ENCODE results near the gene RTN4IP1.

Gene RTN4IP1

GRCh38 chr6:106540907-106541306 lies 88.4 kb downstream of the RTN4IP1 start:
- no peak for DNase-seq

GRCh38 chr6:106540432-106540831 lies 88.9 kb downstream of the RTN4IP1 start:
- DNase-seq = no peak

GRCh38 chr6:106539936-106540335 lies 89.4 kb downstream of the RTN4IP1 start:
- no peak for DNase-seq

GRCh38 chr6:106538145-106538544 lies 91.2 kb downstream of the RTN4IP1 start:
- no peak for DNase-seq

GRCh38 chr6:106537662-106538061 lies 91.6 kb downstream of the RTN4IP1 start:
- DNase-seq = no peak

- no peak for DNase-seq
These were observed 92.4 kb downstream of the RTN4IP1 start for GRCh38 chr6:106536851-106537250.

- no peak for DNase-seq
These were observed 92.9 kb downstream of the RTN4IP1 start for GRCh38 chr6:106536357-106536756.

GRCh38 chr6:106535012-106535411 lies 94.3 kb downstream of the RTN4IP1 start:
- no peak for DNase-seq

- peak; percentile 69 for DNase-seq
These were observed 94.7 kb downstream of the RTN4IP1 start for GRCh38 chr6:106534564-106534982.

GRCh38 chr6:106534004-106534403 lies 95.3 kb downstream of the RTN4IP1 start:
- no peak for DNase-seq

GRCh38 chr6:106533054-106533453 lies 96.2 kb downstream of the RTN4IP1 start:
- no peak for DNase-seq

GRCh38 chr6:106530502-106530901 lies 98.8 kb downstream of the RTN4IP1 start:
- DNase-seq = no peak

- no peak for DNase-seq
These were observed 99.3 kb downstream of the RTN4IP1 start for GRCh38 chr6:106530026-106530425.

- no peak for DNase-seq
These were observed 99.9 kb downstream of the RTN4IP1 start for GRCh38 chr6:106529438-106529837.

GRCh38 chr6:106528521-106528920 lies 100.8 kb downstream of the RTN4IP1 start:
- DNase-seq = no peak

GRCh38 chr6:106527979-106528378 lies 101.3 kb downstream of the RTN4IP1 start:
- DNase-seq = no peak

- DNase-seq = no peak
These were observed 102.2 kb downstream of the RTN4IP1 start for GRCh38 chr6:106527117-106527516.

- no peak for DNase-seq
These were observed 103.4 kb downstream of the RTN4IP1 start for GRCh38 chr6:106525882-106526275.

GRCh38 chr6:106525107-106525881 lies 104.0 kb downstream of the RTN4IP1 start:
- DNase-seq = no peak

GRCh38 chr6:106522562-106523250 lies 106.6 kb downstream of the RTN4IP1 start:
- DNase-seq = no peak
